Measurements from ENCODE around the gene SSBP1. TPM values are rescaled to one million over a fixed set of nuclear protein-coding genes. Genes with fewer than 3 reads are reported as not detected.
"Not testable (repeated sequence)": the region's sequence is repeated elsewhere in the genome, so short reads cannot be mapped to it uniquely, and the experiment has no call there.

Gene SSBP1
- total and polyA plus RNA-seq, 2 of the 4 experiments (the other 2 are of a cell fraction), result 158 to 204 TPM

GRCh38 chr7:141770083-141770583, 32.0 kb downstream of the SSBP1 start:
- H2AFZ ChIP-seq (replicated peaks; ENCODE audit: low read length, poor library complexity); H2BK20ac ChIP-seq (ENCODE audit: low read depth, low read length); in situ Hi-C loops (cut with MboI; ENCODE audit: low sequenced_read_pairs); H3K14ac ChIP-seq (replicated peaks; ENCODE audit: low read depth, low read length); BruUV-seq (replicated peaks); POLR2A ChIA-PET (ENCODE audit: unreplicated experiment); H4K8ac ChIP-seq (ENCODE audit: low read depth in 2 of 2, low read length in 2 of 2); H4K20me1 ChIP-seq (ENCODE audit: insufficient read depth, low read length); H4K5ac ChIP-seq (ENCODE audit: low read depth, low read length); H3K9me3 ChIP-seq (ENCODE audit: control insufficient read depth, insufficient read depth, low read length); intact Hi-C loops (cut with micrococcal nuclease); dilution Hi-C loops (cut with HindIII; ENCODE audit: low sequenced_read_pairs, unreplicated experiment); DNase-seq; H3K18ac ChIP-seq (ENCODE audit: low read depth, low read length); H3K9ac ChIP-seq (ENCODE audit: low read depth, low read length); H2BK5ac ChIP-seq (ENCODE audit: low read depth, low read length, poor library complexity, severe bottlenecking); H3K27me3 ChIP-seq (ENCODE audit: control insufficient read depth, insufficient read depth, low read length); H4K91ac ChIP-seq (ENCODE audit: insufficient read depth, low read depth, low read length); H2AK5ac ChIP-seq (ENCODE audit: low read depth, low read length); H3K4me1 ChIP-seq (ENCODE audit: control insufficient read depth, insufficient read depth, low read length); H3K79me1 ChIP-seq (ENCODE audit: low read depth in 1 of 2, low read length in 2 of 2); ATAC-seq (ENCODE audit: low read depth); H3K9me1 ChIP-seq (ENCODE audit: insufficient read depth, low read length); H3K56ac ChIP-seq (ENCODE audit: extremely low read depth, insufficient read depth, low read length); H2AK9ac ChIP-seq (replicated peaks; ENCODE audit: low read depth, low read length, poor library complexity); H3K23ac ChIP-seq (ENCODE audit: low read depth, low read length); H3K27ac ChIP-seq (ENCODE audit: insufficient read depth, low read length); H2BK120ac ChIP-seq (ENCODE audit: low read depth, low read length); H3K4me3 ChIP-seq (ENCODE audit: insufficient read depth, low read depth, low read length); H3K4ac ChIP-seq (ENCODE audit: low read depth, low read length); H2BK15ac ChIP-seq (ENCODE audit: low read depth, low read length); H3K4me2 ChIP-seq (ENCODE audit: low read depth, low read length); H3K36me3 ChIP-seq (ENCODE audit: control insufficient read depth, insufficient read depth, low read length): not testable (repeated sequence)
- no CpG with 5 or more reads among the region's 3 CpGs for WGBS, 2 experiments (ENCODE audit: extremely low coverage in 2 of 2, insufficient read length in 1 of 2)
- CTCF ChIA-PET, result interaction anchor here (0.7 kb wide), 1 partner anchor 16 kb away, joined by 3 read pairs; no protein-coding TSS in a partner anchor
